ES-I3 (cell line): Measurements from ENCODE around the gene S100A9.

Source experiments
- H3K36me3 ChIP-seq: 2 replicates; pipeline ENCODE4 v1.6.1; 2013; ENCODE audit warnings: mild to moderate bottlenecking, low read length, control low read depth, moderate library complexity; ENCODE audit not compliant: insufficient read depth
- H3K4me1 ChIP-seq: 2 replicates; pipeline ENCODE4 v1.6.1; 2013; ENCODE audit warnings: mild to moderate bottlenecking, control low read depth, low read length; ENCODE audit not compliant: insufficient read depth
- H3K9ac ChIP-seq: 2 replicates; pipeline ENCODE4 v1.6.1; 2013; ENCODE audit warnings: low read depth, mild to moderate bottlenecking, low read length, moderate library complexity
- H3K9me3 ChIP-seq: 2 replicates; pipeline ENCODE4 v1.6.1; 2013; ENCODE audit warnings: mild to moderate bottlenecking, low read length, moderate library complexity; ENCODE audit not compliant: control insufficient read depth, insufficient read depth

S100A9 gene

DNA sequence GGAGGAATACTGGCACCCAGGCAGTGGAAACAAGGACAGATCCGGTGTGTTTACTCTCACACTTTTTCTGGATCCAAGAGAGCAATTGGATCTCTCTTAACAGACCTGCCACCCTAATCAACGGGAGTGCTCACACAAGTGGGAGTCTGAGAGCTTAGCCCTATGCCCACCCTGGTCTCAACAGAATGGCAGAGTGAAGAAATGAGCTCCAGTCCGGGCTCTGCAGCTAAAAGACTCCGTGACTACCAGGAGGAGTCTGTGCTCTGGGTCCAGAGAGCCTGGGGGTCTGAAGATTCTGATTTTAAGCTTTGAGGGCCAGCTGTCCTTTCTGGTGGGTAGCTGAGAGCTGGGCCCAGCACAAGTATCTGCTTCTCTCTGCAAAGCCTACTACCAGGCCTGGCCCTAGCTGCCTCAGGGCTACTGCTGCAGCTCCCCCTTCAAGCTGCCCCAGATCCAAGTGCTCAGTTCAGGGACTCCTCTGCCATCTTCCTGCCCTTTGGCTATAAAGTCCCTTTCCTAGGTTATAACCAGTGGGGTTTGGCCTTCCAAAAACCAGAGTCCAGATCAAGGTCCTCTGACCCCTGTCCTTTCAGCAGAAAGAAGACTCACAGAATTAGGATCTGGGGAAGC lies 3.9 kb downstream of the S100A9 start:
- no peaks in the 10 kb centered on the region for H3K4me1 ChIP-seq
- H3K9me3 ChIP-seq, result no peaks in the 10 kb centered on the region
- no peak overlapping the region for H3K9ac ChIP-seq
- H3K36me3 ChIP-seq, result no peaks in the 10 kb centered on the region

DNA sequence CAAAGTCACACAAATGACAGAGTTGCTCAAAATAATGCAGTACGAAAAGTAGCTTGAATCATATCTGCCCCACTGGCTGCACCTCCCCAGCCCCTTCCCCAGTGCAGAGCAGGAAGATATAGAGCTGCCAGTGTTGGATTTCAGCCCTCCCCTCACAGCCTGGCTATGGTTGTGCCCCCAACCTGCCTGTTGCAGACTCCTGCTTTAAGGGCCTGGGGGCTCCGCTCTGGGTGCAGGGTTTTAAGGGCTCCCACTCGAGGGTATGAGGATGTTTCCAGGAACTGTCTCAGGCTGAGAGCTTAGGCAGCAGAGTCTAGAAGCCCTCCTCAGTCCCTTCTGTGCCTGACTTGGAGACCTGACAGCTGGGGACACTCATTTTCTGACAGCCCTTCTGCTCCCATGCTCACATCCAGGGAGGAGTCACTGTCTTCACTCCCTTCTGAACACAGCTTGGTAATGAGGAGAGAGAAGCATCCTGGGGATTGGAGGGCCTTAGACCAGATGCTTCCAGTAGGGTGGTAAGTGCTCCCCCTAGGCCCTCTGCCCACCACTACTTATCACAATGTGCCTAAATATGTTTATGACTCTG lies 4.6 kb downstream of the S100A9 start:
- H3K4me1 ChIP-seq, result no peaks in the 10 kb centered on the region
- no peaks in the 10 kb centered on the region for H3K9me3 ChIP-seq
- no peaks in the 10 kb centered on the region for H3K36me3 ChIP-seq
- no peak overlapping the region for H3K9ac ChIP-seq

DNA sequence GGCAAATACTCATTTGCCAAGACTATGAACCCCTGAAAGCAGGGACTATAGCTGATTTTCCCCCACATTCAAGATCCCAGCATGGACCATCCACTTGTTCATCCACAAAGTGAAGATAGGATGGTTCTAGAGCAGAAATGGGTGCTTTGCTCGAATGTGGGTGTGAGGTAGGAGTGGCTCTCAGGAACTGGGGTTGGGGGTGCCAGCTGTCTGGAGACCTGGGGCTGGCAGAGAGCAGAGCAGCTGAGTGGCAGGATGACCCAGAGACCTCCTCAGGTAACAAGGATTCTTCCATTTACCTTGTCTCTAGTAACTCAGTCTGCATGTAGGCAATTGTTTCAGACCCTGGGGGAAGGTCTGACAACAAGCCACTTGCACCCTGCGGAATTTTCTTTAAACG lies 6.0 kb downstream of the S100A9 start:
- no peak overlapping the region for H3K9ac ChIP-seq
- no peaks in the 10 kb centered on the region for H3K36me3 ChIP-seq
- H3K9me3 ChIP-seq, result no peaks in the 10 kb centered on the region
- H3K4me1 ChIP-seq, result no peaks in the 10 kb centered on the region

DNA sequence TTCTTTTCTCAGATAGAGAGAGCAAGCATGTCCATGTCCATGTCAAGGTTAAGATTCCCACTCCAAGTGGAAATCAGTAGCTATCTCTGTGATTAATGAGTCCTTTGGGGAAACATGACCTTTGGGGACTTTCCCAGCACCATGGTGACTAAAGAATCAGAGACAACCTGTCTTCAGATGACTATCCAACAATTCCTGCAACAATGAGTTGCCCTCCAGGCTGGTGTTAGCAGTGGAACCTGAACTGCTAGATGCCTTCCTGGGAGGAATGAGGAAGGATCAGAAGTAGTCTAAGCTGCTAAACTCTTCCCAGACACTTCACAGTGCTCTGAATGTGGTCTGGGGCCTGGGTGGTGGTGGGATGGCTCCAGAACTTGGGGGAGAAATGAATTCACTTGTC lies 6.5 kb downstream of the S100A9 start:
- no peaks in the 10 kb centered on the region for H3K9me3 ChIP-seq
- H3K36me3 ChIP-seq, result no peaks in the 10 kb centered on the region
- H3K9ac ChIP-seq, result no peak overlapping the region
- no peaks in the 10 kb centered on the region for H3K4me1 ChIP-seq

DNA sequence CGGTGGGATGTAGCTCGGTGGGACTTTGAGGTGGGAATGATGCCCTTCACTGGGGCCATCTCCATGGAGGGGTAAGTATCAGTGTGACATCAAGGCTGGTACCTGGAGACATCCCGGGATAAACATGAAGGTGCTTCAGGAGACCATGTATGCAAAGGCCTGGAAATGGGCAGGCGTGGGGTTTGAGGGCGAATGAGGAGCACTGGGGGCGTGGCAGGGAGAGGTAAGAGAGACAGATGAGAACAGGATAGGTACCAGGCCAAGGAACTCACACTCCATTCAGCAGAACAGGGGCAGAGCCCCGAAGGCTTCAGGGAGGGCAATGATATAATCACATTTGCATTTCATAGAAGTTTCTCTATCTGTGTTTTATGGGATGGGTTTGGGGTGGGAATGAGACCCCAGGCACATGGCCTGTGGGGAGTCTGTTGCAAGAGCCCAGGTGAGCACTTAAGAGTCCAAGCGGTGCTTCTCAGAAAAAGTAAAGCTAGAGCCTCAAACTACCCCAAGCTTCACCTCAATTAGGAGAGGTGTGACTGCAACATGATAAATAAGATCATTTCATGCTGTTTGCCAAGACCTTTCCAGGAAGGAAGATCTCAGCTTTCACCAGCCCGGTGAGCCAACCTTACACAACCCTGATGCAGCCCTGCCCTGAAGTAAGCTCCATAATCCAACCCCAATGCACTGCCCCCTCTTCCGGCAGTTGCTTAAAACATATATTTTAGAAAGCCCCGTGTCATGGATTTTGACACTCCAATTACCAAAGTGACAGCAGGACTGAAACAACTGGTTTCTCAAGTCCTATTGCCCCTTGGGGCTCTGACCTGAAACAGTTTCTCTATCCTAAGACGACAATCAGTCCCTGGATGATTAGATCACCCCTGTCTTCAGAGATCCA lies 7.4 kb downstream of the S100A9 start:
- Histone ChIP-seq H3K36me3 (no peaks in the 10 kb centered on the region), H3K4me1 (no peaks in the 10 kb centered on the region), H3K9ac (no peak overlapping the region), H3K9me3 (no peaks in the 10 kb centered on the region)

DNA sequence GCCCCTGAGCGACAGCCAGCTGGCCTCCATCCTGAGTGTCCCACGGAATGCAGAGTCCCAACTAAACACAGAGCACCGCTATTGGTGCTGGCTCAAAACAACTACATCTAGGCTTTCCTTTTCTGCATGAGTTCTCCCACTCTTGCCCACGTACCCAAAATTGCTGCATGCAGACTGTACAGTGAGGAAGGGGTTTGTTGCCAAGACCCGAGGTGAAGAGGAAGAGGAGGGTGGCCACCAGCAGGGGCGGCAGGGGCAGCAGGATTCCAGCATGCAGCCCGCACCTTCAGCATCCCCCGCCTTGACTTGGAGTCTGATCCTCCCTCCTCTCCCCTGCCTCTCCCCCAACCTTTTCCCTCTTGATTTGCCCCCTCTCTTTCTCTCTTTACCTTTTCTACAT lies 8.0 kb downstream of the S100A9 start:
- no peak overlapping the region for H3K9ac ChIP-seq
- H3K9me3 ChIP-seq, result no peaks in the 10 kb centered on the region
- no peaks in the 10 kb centered on the region for H3K36me3 ChIP-seq
- H3K4me1 ChIP-seq, result no peaks in the 10 kb centered on the region

DNA sequence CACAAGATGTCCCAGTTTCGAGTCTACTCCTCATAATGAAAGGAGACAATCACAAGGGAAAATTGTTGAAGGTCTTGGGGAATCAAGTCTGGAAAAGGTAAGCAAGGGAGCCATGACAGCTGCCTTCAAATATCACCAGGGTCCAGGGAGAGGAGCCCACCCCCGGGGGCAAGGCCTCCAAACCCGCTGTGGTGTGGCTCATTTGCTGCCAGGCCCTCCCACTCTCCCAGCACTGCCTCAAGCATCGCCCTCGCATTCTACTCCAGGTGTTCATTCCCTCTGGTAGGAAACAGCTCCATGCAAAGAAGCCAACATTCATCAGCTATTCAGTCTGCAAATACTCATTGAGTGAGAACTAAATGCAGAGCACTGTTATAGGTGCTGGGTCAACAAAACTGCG lies 8.6 kb downstream of the S100A9 start:
- Histone ChIP-seq H3K36me3 (no peaks in the 10 kb centered on the region), H3K4me1 (no peaks in the 10 kb centered on the region), H3K9me3 (no peaks in the 10 kb centered on the region), H3K9ac (no peak overlapping the region)

DNA sequence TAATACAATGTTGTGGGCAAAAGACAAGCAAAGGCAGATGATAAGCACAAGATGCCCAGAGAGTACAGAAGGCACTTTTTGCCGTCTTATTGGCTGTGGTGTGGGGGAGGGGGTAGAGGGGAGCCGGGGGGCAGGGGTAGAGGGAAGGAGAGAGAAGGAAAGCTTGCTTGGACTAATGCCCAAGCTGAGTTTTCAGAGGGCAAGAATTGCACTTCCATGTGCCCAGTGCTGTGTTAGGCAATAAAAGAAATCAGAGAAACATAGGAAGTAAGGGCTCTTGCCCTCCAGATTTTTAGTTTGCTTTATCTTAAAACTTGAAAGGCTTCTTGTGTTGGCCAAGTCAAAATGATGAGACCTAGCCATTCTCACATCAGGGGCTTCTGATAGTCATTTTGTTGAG lies 9.4 kb downstream of the S100A9 start:
- H3K9ac ChIP-seq, result no peak overlapping the region
- H3K4me1 ChIP-seq, result no peaks in the 10 kb centered on the region
- H3K36me3 ChIP-seq, result no peaks in the 10 kb centered on the region
- no peaks in the 10 kb centered on the region for H3K9me3 ChIP-seq

DNA sequence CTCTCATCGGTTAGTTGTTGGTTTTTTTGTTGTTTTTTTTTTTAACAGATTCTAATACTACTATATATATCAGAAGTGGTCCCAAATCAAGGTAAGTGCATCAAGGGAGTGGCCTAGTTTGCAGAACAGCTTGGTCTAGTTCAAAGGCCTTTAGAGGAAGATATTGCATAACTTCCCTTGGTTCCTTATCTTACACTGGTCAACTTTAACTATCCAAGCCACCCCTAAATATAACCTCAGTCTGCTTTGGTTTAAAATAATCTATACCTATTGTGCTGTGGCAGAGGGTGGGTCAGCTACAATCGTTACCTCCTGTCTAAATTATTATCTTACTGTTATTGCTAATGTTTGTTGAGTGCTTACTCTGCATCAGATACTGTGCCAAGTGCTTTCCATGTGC lies 10.8 kb downstream of the S100A9 start:
- Histone ChIP-seq H3K9ac (no peak overlapping the region), H3K4me1 (no peaks in the 10 kb centered on the region), H3K36me3 (no peaks in the 10 kb centered on the region), H3K9me3 (no peaks in the 10 kb centered on the region)

DNA sequence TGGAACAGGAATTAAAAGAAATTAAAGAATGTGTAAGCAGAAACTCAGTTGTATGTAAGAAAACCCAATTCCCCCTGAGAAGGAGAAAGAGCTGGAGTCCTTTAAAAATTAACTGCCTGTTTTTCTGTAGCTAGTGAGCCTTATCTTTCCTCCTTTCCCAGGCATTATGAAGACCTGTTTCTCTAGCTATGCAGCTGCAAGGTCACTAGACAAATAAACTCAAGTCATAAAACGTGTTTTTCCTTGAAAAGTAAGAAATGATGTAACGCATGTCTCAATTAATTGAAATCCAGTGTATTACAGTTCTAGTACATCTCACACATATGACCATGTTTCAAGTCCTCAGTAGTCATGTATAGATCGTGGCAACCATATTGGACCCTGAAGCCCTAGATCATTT lies 12.5 kb downstream of the S100A9 start:
- Histone ChIP-seq H3K9me3 (no peaks in the 10 kb centered on the region), H3K36me3 (no peaks in the 10 kb centered on the region), H3K4me1 (no peaks in the 10 kb centered on the region), H3K9ac (no peak overlapping the region)

DNA sequence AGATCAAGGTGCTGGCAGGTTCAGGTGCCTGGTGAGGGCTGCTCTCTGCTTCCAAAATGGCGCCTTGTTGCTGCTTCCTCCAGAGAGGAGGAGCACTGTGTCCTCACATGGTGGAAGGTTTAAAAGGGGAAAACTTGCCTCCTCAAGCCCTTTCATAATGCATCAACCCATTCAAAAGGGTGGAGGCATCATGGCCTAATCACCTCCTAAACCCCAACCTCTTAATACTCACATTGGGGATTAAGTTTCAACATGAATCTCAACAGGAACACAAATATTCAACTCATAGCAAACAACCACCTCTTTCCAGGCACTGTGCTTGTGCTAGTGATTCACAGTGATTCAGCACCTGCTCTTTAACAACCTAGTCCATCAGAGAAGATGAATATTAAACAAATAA lies 13.6 kb downstream of the S100A9 start:
- no peaks in the 10 kb centered on the region for H3K9me3 ChIP-seq
- H3K4me1 ChIP-seq, result no peaks in the 10 kb centered on the region
- H3K9ac ChIP-seq, result no peak overlapping the region
- no peaks in the 10 kb centered on the region for H3K36me3 ChIP-seq

DNA sequence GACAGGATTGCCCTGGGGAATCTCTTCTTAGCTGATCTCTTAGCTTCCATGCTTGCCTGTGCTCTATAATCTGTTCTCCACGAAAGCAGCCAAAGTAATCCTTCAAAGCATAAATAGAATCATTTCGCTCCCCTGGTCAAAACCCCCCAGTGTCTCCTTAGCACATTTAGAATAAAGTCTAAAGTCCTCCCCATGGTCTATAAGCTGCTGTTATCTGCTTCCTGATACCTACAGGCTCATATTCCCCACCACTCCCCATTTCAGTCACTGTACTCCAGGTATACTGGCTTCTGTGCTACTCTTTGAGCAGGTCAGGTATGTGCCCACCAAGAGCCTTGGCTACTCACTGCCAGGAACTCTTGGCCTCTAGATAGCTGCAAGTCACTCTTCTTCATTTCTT lies 14.9 kb downstream of the S100A9 start:
- no peaks in the 10 kb centered on the region for H3K36me3 ChIP-seq
- no peaks in the 10 kb centered on the region for H3K4me1 ChIP-seq
- H3K9ac ChIP-seq, result no peak overlapping the region
- H3K9me3 ChIP-seq, result no peaks in the 10 kb centered on the region

DNA sequence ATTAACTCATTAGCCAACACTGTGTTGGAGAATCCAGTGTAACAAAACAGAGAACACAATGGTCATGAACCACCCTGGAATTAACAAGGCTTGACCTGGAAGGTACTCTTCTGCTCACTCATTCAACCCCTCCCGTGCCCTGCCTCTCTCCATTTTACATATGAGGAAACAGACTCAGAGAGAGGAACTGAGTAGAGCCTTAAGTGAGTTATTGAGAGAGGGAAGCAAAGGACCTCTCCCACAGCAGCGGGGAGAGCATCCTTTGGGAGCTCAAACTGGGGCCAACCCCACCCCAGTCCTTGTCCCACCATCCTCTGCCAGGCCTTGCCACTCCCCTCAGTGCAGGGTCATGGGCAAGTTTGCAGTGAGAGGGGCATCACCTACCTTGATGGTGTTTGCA lies 16.4 kb downstream of the S100A9 start:
- no peaks in the 10 kb centered on the region for H3K9me3 ChIP-seq
- H3K9ac ChIP-seq, result no peak overlapping the region

DNA sequence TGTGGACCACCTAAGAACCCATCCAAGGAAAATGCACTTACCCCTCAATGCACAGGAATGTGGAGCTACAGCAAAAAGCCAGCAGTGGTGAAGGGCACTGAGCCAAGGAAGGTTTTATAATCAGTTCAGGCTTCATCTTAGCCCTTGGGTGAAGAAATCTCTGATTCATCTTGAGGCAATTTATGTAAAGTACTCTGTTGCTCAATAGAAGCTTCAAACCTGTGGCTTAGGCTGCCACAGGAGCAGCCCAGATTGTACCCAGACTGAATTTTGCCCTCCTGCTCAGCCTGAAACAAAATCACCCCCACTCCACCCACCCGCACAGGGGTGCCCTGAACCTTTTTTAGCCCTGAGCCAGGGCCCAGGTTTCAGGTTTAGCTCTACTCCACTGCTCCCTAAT lies 17.9 kb downstream of the S100A9 start, which contains the start of gene S100A12:
Gene S100A12, minus strand, starts transcription at position 111 of the 400 bp plus-strand sequence. CDS start 1,029 bp downstream, outside the sequence.
- H3K4me1 ChIP-seq, result no peaks in the 10 kb centered on the region
- no peak within 1 kb of the TSS for H3K9ac ChIP-seq
- no peaks in the 10 kb centered on the region for H3K36me3 ChIP-seq
- no peaks in the 10 kb centered on the region for H3K9me3 ChIP-seq

More for the DNA sequence above, 16.4 kb downstream of the S100A9 start:
- H3K4me1 ChIP-seq, result no peaks in the 10 kb centered on the region
- no peaks in the 10 kb centered on the region for H3K36me3 ChIP-seq

DNA sequence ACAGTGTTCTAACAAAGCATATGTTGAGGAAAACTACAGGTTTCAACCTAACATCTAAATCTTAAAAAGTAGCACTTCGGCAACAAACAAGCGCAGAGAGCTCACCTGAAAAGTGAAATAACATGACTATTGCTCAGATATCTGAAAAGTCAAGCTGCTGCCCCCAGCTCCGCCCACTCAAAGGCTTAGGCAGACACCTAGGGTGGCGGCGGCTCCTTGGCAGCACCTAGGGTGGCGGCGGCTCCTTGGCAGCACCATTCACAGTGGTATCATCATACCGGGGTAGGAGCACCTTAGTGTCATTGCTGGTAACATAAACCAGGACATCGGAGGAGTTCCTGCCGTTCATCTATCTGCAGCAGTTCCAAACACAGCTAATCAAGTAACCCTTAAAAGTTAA lies 21.9 kb downstream of the S100A9 start:
- Histone ChIP-seq H3K9me3 (no peaks in the 10 kb centered on the region), H3K9ac (no peak overlapping the region), H3K4me1 (no peaks in the 10 kb centered on the region), H3K36me3 (no peaks in the 10 kb centered on the region)
